Activated CD8-positive, alpha-beta memory T cell treated with anti-CD3 and anti-CD28 coated beads for 48 hours (primary cell): ENCODE measurements around the gene DEPDC5.
A peak's percentile ranks its signal among the peaks of the same experiment; 100 is the strongest.
"Not testable (repeated sequence)": the region's sequence is repeated elsewhere in the genome, so short reads cannot be mapped to it uniquely, and the experiment has no call there.

Experiments used
- DNase-seq, 3 experiments: peaks; one replicate each; pipeline ENCODE4 v3.0.0-alpha.2; 2020; ENCODE audit warnings: low read depth in 2 of 3, low spot score in 2 of 3

The DEPDC5 gene

DNA sequence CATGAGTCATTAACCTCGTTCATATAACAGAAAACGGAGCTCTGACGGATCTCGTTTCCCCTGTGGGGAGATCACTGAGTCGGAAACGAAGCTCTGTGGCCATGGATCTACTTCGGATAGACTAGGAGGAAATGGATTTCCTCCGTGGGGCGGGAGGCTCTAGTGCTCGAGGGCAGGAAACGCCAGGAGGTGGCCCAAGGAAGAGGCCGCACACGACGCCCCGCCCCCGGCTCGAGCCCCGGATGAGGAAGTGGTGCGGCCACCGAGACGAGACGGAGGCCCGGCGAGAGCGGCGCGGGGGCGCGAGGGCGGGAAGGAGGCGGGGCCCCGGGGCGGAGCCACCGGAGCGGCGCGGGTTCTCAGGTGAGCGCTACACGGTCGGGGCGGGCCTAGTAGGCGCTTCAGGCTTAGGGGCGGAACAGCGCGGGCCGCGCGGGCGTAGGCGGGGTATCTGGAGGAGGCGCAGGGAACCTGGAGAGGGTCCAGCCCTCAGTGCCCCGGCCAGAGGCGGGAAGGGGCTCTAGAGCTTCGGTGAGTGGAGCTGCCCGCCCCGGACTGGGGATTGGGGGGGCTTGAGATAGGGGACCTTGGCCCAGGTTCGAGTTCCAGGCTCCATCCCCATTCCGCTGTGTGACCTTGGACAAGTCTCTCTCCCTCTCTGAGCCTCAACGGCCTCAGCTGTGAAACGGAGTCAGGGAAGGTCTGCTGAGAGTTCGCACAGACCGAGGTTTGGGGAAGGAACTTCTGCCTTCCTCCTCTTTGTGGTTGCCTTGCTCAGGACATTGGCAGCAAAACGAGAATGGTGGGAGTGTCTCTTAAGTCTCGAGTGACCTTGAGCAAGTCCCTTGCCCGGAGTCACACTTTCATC, at the start of gene DEPDC5:
DEPDC5 (plus strand) TSS at position 386 of the 868 bp plus-strand sequence. CDS start 903 bp downstream, outside the sequence.
- DNase-seq = peak; percentile 92 to 94 (median 93)

DNA sequence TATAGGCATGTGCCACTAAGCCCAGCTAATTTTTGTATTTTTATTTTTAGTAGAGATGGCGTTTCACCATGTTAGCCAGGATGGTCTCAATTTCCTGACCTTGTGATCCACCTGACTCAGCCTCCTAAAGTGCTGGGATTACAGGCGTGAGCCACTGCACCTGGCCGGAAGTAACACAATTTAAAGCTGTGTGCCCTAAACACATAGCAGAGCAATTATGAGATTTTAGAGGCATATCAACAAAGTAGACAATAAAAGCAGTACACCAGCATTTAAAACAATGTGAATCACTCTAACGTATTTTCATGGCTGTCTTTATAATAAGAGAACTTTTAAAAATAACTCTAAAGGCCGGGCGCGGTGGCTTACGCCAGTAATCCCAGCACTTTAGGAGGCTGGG, 46.3 kb upstream of the DEPDC5 start:
- DNase-seq = no peak

DNA sequence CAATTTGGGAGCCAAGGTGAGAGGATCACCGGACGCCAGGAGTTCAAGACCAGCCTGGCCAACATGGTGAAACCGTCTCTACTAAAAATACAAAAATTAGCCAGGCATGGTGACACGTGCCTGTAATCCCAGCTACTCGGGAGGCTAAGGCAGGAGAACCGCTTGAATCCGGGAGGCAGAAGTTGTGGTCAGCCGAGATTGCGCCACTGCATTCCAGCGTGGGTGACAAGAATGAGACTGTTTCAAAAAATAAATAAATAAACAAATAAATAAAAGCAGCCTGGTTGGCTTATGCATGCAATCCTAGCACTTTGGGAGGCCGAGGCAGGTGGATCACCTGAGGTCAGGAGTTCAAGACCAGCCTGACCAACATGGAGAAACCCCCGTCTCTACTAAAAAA, 42.6 kb upstream of the DEPDC5 start:
- DNase-seq = not testable (repeated sequence)

DNA sequence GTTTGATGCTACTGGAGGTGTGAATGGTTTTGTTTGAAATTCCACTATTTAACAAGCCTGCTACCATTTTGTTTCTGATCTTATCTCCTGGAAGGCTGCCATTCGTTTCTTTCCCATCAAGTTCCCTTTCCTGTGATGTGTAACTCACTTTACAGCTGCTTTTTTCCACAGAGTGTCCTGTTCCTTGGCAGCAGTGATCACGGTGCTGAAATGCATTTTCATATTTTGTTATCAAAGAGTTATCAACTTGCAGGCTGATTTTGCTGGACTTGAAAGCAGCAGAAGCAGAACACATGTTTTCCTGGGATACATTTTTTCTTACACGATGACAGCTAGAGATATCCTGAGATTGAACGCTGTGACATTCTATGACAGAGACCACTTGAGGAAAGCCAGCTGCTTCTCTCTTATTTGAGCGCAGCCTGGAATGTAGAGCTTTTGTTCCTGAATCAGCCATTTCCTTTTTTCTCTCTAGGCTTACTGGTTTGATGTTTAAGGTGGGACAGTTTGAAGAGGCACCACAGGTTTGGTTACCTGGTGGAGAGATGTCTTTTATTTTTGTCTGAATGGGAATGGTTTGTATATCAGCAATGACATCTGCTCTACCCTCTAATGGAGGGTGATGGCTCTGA, 38.6 kb upstream of the DEPDC5 start:
- DNase-seq = no peak

DNA sequence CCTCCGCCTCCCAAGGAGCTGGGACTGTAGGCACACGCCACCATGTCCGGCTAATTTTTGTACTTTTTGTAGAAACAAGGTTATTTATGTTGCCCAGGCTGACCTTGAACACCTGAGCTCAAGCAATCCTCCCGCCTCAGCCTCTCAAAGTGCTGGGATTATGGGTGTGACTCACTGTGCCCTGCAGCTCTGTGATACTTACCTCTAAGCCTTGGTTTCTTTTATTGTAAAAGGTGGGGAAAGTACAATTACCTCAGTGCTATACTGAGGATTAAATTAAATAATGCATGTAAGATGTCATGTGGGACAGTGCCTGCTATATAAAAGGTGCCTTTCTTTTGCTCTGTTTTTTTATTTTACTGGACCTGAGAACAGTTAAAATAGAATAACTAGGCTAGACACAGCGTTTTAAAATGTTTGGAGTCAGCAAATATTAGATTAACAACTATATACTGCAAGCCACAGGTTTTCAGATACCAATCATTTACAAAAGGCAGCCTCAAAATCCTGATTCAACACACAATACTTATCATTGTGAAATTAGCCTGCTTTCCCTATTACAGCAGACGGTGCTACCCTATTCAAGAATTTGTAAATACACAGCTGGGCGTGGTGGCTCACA, 33.9 kb upstream of the DEPDC5 start:
- no peak for DNase-seq

DNA sequence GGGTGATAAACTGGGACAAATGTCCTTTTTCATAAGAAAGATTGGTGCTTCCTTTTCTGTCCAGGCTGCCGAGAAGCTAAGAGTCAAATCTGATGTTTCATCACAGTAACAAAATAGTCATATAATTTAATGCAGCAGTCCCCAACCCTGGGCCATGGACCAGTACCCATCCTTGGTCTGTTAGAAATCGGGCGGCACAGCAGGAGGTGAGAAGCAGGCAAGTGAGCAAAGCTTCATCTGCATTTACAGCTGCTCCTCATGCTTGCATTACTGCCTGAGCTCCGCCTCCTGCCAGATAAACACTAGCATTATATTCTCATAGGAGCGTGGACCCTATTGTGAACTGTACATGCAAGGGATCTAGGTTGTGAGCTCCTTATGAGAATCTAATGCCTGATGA, 30.1 kb upstream of the DEPDC5 start:
- no peak for DNase-seq

DNA sequence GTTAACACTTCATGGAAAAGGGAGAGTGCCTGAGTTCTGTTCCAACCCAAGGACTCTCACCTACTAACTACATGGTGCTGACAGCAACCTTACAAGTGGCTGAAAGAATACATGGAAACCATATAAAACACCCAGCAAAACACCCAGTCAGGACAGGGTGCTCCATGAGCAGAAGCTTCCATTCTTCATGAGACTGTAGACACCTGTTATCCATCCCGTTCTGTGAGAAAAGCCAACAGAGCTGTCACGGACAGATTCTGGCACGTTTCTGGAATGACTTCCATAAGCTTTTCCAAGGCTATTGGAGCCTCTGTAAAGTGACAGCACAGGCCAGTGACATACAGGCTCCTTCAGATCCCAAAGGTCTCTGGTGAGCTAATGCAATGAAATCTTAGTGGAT, 27.1 kb upstream of the DEPDC5 start:
- no peak for DNase-seq

DNA sequence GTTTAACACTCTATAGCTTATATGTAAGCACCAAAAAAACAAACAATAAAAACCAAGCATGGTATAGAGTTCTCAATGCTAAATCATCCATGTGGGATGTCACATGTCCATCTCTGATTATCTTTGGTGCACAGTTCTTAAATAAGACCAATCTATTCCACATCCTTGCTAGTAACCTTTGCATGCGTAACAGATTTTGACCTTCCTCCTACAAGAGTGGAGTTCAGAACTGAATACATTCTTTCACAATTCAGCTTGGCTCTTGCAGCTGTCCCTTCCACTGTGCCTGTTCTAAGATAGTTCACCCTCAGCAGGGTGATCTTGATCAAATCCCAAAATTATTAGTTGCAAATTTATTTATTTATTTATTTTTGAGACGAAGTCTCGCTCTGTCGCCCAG, 25.0 kb upstream of the DEPDC5 start:
- no peak for DNase-seq

DNA sequence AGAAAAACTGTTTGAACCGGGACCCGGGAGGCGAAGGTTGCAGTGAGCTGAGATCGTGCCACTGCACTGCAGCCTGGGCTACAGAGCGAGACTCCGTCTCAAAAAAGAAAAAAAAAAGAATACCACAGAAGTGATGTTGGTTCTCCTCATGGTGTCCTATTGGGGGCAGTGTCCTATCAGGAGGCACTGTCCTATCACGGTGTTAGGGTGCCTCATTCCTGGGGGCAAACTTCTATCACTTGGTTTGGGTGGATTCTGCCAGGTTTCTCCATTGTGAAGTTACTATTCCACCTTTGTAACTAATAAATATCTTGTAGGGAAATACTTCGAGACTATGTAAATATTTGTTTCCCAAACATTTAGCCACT, 23.5 kb upstream of the DEPDC5 start:
- no peak for DNase-seq

DNA sequence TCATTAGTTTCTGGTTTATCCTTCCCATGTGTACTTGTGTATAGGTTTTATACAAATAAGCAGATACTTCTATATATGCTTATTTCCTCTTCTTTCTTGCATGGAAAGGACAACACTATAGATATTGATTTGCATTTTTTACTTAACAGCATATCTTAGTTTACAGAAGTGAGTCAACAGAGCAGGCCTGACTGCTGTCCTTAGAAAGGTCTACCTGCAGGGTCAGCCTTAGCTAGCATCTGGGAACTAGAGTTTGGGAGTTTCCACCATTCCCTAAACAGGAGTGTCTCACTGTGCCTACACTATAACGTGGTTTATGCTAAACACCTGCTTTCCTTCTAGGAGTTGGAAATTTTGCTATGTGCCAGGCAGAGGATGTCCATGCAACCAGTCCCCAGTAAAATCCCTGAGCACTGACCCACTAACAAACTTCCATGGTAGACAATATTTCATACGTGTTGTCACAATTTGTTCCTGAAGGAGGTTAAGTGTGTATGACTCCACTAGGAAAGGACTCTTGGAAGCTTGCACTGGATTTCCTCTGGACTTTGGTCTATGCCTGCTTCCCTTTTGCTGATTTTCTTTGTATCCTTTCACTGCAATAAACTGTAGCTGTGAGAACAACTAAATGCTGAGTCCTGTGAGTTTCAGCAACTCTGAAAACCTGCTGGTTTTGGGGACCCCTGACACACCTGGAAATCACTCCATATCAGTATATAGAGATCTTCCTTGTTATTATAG, 21.6 kb upstream of the DEPDC5 start:
- no peak for DNase-seq

DNA sequence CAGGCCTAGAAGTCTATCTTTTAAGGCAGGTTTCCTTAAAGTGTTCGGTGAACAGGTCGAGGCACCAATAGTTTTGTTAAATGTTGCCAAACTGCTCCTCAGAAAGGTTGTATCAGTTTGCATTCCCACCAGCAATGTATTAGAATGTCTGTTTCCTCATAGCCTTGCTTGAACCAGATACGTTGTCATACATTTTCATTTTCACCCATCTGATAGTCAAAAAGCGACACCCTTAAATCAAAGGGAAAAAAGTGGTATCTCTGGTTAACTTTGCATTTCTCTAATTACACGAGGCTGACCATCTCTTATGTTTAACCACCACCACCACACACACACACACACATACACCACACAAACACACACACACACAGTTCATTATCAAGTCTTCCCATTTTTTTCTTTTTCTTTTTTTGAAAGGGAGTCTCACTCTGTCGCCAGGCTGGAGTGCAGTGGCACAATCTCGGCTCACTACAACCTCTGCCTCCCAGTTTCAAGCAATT, 20.2 kb upstream of the DEPDC5 start:
- DNase-seq = no peak

DNA sequence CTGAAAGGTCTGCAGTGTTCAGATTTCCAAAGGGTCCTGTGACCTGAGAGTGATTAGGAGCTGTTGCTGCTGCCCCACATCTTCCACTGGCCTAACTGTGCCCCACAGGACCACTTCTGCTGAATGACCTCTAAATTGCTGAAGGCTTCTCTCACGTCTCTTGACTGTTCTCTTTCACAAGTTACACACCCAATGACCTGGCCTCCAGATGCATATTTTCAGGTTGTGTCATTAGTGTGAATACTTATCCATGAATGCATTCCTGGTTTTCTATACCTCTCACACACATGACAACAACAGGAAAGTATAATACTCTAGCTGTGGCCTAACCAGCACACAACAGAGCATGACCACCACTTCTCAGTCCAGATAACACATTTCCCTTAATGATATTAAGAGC, 19.3 kb upstream of the DEPDC5 start:
- no peak for DNase-seq

DNA sequence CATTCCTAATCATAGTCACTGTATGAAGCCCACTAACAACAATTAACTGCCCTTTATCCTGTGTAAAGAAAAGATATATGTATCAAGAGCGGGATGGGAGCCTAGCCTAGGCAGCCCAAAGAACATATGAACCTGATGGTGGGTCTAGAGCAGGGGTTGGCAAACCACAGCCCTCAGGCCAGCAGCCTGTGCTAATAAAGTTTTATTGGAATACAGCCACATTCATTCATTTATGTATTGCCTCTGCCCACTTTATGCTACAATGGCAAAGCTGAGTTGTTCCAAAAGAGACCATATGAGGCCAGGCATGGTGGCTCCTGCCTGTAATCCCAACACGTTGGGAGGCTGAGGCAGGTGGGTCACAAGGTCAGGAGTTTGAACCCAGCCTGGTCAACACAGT, 17.4 kb upstream of the DEPDC5 start:
- no peak for DNase-seq

DNA sequence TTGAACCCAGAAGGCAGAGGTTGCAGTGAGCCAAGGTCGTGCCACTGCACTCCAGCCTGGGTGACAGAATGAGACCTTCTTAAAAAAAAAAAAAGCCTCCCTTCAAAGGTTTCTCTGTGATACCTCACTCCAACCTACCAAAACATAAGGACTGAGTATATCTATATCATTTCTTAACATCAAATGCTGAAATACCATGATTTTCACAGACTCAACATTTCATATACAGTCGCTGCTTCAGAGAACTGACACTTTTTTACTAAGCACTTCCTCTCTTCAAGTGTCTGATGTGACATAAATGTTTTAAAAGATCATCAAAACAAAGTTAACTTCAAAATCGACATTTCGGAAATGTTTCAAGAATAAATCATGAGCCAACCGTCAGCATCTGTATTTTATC, 15.9 kb upstream of the DEPDC5 start:
- DNase-seq = no peak

DNA sequence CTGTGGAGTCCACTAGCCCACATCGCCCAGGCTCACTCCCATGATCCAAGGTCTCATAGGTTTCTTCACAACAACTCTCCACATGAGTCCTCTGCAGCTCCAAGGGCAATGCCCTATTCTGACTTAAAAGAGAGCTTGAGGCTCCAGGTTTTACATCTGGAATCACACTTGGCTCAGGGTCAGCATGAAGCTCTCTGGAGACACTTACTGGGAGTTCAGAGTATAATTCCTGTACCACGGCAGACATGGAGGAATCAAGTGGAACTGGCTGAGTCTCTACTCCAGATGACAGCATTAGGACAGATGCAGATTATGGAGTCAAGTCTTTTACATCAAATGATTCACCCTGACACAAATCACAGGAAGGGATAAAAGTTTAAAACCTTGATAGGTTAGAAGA, 15.3 kb upstream of the DEPDC5 start:
- DNase-seq = no peak

DNA sequence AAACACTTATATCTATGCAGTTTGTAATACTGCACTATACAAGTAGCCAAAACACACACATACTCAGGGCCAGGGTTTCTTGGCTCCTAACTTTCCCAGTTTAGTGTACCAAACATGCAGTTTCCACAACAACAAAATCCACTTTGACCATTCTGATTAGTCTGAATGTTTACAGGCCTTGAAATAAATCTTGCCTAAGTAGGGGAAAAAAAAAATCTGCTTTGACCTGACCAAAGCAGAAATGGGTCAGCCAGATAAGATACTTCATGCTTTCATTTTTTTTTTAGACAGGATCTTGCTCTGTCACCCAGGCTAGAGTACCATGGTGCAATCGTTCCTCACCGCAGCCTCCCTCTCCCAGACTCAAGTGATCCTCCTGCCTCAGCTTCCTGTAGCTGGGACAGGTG, 14.0 kb upstream of the DEPDC5 start:
- no peak for DNase-seq

DNA sequence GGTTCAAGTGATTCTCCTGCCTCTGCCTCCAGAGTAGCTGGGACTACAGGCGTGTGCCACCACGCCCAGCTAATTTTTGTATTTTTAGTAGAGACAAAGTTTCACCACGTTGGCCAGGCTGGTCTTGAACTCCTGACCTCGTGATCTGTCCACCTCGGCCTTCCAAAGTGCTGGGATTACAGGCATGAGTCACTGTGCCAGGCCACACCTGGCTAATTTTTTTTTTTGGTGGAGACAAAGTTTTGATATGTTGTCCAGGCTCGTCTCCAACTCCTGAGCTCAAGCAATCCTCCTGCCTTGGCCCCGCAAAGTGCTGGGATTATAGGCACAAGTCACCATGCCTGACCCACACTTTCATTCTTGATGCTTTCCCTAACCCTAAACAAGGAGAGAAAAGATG, 13.5 kb upstream of the DEPDC5 start:
- not testable (repeated sequence) for DNase-seq

DNA sequence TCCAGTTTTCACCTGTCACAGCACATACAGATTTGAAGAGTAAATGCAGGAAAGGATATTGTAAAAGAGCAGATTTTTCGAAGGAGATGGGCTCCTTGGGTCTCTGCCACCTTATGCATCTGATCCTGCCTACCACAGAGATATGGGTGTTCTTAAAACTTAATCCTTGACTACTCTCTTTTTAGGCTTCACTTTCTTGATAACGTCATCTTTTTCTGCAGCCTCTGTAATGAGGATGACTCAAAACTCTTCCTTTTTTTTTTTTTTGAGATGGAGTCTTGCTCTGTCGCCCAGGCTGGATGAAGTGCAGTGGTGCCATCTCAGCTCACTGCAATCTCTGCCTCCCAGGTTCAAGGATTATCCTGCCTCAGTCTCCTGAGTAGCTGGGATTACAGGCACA, 11.7 kb upstream of the DEPDC5 start:
- DNase-seq = no peak

DNA sequence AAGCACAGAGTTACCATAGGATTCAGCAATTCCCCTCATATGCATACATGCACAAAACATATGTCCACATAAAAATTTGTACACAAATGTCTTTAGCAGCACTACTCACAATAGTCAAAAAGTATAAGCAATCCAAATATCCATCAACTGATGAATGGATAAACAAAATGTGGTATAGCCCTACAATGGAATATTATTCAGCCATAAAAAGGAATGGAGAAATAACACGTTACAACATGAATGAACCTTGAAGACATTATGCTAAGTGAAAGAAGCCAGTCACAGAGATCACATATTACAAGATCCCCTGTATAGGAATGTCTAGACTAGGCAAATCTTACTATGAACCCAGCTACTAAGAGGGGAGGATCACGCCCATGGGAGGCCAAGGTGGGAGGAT, 11.1 kb upstream of the DEPDC5 start:
- no peak for DNase-seq

DNA sequence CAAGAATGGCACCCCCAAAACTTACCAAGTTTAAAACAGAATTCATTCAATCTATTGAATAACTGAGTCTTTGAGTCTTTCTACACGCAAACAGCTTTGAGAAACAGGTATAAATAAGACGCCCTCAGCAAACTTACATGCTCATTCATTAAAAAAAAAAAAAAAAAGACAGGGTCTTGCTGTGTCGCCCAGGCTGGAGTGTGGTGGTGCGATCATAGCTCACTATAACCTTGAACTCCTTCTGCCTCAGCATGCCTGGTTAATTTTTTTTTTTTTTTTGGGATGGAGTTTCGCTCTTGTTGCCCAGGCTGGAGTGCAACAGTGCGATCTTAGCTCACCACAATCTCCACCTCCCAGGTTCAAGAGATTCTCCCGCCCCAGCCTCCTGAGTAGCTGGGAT, 9.9 kb upstream of the DEPDC5 start:
- no peak for DNase-seq

DNA sequence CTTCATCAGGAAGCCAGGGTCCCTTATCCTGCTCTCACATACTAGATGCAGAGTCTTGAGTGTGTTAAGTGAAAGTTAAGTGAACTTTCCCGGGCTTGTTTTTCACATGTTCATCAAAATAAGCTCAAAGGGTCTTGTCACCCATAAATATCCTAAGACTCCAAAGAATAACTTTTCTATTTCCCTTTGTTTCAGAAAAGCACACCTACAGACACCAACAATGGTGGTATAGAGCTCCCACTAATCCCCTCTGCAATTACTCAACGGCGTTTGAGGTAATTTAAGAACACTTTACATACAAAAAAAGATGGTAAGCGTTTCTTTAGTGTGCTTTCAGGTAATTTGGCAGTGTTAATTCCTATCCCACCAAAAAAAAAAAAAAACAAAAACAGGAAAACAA, 6.4 kb upstream of the DEPDC5 start:
- no peak for DNase-seq
